HT-29 (cell line): ENCODE results near the gene FAM76A. TPM values are rescaled to one million over a fixed set of nuclear protein-coding genes. Genes with fewer than 3 reads are reported as not detected.
"Not testable (repeated sequence)": the region's sequence is repeated elsewhere in the genome, so short reads cannot be mapped to it uniquely, and the experiment has no call there.

Experiments
- DNase-seq: peaks from one replicate; pipeline ENCODE4 v3.0.0-alpha.2; 2015; ENCODE audit warnings: low spot score
- total RNA-seq: library from RNA; depleted of rRNA; stranded (reverse); fragments of >200 nt; shearing (Covaris generic); gene quantifications from 2 replicates; pipeline ENCODE4 v1.2.3, GENCODE V29; 2014; rRNA removed

Gene FAM76A
- total RNA-seq = 7.4 and 7.5 TPM in 2 replicates

GRCh38 chr1:27725374-27726172, at the start of gene FAM76A:
TSS of gene FAM76A (plus strand) at chr1:27725961. CDS start at chr1:27726081, 120 bp downstream.
- peak; percentile 99 for DNase-seq

DNA sequence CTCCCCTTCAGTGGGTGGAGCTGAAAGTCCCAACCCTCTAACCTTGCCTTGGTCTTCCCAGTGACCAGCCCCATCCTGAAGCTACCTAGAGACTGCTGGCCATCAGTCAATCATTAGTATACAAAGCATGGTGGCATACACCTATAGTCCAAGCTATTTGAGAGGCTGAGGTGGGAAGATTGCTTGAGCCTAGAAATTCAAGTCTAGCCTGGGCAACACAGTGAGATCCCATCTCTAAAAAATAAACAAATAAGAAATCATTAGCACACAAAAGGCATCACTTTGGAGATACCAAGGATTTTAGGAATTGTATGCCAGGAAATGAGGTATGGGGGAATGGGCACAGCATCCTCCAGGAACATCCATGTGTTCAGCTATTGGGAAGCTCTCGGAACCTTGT, 49.4 kb upstream of the FAM76A start:
- no peak for DNase-seq

- no peak for DNase-seq
Measured at GRCh38 chr1:27678747-27679146, 47.0 kb upstream of the FAM76A start.

DNA sequence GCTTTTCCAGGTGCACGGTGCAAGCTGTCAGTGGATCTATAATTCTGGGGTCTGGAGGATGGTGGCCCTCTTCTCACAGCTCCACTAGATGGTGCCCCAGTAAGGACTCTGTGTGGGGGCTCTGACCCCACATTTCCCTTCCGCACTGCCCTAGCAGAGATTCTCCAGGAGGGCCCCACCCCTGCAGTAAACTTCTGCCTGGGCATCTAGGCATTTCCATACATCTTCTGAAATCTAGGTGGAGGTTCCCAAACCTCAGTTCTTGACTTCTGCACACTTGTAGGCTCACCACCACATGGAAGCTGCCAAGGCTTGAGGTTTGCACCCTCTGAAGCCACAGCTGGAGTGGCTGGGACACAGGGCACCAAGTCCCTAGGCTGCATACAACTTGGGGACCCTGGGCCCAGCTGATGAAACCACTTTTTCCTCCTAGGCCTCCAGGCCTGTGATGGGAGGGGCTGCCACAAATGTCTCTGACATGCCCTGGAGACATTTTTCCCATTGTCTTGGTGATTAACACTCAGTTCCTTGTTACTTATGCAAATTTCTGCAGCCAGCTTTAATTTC, 45.5 kb upstream of the FAM76A start:
- DNase-seq = not testable (repeated sequence)

DNA sequence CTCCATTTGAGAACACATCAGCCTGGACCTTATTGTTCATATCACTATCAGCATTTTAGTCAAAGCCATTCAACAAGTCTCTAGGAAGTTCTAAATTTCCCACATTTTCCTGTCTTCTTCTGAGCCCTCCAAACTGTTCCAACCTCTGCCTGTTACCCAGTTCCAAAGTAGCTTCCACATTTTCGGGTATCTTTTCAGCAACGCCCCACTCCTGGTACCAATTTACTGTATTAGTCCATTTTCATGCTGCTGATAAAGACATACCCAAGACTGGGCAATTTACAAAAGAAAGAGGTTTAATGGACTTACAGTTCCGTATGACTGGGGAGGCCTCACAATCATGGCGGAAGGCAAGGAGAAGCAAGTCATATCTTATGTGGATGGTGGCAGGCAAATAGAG, 44.2 kb upstream of the FAM76A start:
- DNase-seq = not testable (repeated sequence)

DNA sequence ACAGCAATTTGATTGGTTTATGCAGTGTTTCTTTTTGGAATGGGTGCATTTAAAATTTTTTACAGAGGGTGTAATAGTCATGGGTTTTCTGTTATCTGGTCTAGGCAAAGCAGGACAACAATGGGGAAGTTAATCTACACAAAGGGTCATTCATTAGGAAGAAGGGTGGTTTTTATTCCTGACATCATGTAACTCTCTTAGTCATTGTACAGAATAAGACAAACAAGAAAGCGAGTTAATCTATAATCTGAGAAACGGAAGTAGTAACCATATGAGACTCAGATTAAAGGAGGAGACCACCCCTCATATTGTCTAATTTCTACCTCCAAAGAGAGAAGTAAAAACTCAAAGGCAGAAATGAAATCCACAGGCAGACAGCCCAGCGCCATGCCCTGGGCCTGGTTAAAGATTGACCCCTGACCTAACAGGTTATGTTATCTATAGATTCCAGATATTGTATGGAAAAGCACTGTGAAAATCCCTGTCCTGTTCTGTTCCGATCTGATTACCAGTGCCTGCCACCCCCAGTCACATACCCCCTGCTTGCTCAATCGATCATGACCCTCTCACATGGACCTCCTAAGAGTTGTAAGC, 43.3 kb upstream of the FAM76A start:
- DNase-seq = peak; percentile 52

- DNase-seq = no peak
Measured at GRCh38 chr1:27684176-27684575, 41.6 kb upstream of the FAM76A start.

DNA sequence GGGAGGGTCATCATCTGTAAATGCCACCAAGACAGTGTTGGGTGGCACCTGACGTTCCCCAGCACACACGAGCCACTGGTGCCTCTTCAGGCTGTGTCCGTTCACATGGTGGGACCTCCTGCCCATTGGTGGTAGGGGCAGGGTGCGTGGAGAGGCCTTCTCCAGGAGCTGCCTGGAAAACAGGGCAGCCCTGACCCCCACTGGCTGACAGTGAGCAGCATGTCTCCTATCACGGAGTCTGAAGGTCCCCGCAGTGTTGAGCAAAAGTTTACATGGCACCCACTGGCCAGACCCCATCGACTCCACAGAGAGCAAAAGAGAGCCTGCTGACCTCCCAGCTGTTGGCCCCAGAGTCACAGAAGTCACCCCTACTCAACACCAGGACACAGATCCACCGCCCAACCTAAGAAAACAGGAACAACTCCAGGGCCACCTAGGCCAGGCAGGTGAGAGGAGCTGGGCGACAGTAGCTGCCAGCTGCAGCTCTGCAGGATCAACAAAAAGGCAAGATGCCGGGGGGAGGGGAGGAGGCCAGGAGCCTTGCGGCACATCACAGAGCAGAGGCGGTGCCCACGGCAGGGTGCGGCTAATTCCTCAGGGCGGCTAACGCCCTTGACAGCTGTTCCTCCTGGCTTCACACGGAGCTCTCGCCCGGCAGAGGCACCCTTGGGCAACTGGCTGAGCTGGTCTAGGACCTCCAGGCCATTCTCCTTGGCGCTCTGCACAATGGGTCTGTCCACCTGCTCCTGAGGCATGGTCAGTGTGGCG, 39.4 kb upstream of the FAM76A start:
- peak; percentile 82 for DNase-seq

DNA sequence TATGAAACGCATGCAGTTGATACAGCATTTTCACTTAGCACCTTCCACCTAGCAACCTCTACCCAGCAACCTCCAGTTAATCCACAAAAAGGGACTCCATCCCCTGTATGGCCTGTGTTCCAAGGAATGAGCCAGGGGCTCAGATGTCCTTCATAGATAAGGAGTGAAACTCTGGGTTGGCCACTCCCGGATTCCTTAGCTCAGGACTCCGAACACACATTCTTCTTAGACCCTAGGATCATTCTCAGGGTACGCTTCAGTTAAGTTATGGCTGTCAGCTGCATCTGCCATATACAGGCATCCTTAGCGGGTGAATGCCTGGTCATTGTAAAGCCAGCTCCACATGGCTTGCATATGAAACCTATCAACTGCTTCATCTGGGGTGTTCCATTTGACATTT, 37.9 kb upstream of the FAM76A start:
- no peak for DNase-seq

- no peak for DNase-seq
Measured at GRCh38 chr1:27689423-27690173, 36.2 kb upstream of the FAM76A start.

DNA sequence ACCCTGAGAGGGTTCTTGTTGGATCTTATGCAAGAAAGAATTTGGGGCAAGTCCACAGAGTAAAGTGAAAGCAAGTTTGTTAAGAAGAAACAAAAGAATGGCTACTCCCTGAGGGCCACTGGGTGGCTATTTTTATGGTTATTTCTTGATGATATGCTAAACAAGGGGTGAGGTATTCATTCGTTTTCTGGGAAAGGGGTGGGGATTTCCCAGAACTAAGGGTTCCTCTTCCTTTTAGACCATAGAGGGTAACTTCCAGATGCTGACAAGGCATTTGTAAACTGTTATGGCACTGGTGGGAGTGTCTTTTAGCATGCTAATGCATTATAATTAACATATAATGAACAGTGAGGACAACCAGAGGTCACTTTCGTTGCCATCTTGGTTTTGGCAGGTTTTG, 35.6 kb upstream of the FAM76A start:
- no peak for DNase-seq

GRCh38 chr1:27696835-27697234, 28.9 kb upstream of the FAM76A start:
- not testable (repeated sequence) for DNase-seq

GRCh38 chr1:27704958-27705357, 20.8 kb upstream of the FAM76A start:
- no peak for DNase-seq

- no peak for DNase-seq
Measured at GRCh38 chr1:27705545-27705944, 20.2 kb upstream of the FAM76A start.

DNA sequence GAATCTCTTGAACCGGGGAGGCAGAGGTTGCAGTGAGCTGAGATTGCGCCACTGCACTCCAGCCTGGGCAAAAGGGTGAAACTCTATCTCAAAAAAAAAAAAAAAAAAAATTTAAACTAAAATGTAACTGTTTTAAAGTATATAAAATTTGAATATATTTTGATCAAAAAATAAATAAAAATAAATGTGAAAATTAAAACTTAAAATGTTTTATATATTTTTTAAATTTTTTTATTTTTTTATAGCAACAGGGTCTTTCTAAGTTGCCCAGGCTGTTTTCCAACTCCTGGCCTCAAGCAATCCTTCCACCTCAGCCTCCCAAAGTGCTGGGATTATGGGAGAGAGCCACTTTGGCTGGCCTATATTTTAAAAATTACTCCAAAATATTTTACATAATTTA, 15.2 kb upstream of the FAM76A start:
- DNase-seq = no peak

DNA sequence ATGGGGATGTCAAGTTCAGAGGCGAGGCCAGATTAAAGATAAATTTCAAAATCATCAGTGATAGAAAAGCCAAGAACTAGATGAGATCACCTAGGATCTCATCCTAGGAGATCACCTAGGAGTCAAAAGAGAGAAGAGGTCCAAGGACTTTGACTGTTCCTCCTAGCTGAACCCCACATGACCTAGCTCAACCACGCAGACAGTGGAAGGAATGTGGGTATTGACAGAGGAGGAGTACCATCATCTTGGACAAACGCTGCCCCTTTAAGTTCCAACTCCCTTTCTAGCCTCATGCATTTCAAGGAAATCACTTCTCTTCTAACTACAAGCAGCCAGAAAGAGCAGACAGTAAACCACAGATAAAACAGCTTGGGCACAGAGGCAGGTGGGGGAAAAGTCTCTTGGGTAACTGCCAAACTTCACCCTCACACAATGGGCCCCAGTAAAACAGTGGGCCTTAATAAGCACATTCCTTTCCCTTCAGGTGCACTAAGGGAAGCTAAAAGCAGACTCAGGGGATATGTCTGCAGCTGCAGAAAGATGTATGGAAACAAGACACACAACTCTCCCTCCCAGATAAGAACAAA, 12.5 kb upstream of the FAM76A start:
- no peak for DNase-seq

DNA sequence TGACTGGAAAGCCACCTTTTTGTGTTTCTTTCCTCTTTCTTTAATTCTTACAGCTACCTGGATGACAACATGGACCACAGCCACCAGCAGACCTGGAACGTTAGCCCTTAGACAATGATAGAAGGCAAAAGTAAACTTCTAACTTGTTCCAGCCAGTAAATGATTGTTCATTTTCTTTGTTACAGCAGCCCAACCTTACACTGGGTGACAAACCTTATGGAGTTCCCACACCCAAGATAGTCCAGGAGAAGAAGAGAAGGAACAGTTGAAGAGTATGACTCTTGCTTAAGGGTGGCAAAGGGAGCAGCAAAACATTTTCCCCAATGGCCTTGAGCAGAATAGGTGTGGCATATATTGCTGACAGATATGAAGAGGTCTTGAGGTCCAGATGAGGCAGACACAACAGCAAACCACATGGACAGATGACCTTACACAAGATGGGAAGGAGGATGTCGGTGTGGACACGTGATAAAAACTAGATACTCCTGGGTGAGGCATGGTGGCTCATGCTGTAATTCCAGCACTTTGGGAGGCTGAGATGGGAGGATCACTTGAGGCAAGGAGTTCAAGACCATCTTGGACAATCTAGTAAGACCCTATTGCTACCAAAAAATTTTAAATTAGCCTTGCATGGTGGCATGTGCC, 11.8 kb upstream of the FAM76A start:
- DNase-seq = no peak

DNA sequence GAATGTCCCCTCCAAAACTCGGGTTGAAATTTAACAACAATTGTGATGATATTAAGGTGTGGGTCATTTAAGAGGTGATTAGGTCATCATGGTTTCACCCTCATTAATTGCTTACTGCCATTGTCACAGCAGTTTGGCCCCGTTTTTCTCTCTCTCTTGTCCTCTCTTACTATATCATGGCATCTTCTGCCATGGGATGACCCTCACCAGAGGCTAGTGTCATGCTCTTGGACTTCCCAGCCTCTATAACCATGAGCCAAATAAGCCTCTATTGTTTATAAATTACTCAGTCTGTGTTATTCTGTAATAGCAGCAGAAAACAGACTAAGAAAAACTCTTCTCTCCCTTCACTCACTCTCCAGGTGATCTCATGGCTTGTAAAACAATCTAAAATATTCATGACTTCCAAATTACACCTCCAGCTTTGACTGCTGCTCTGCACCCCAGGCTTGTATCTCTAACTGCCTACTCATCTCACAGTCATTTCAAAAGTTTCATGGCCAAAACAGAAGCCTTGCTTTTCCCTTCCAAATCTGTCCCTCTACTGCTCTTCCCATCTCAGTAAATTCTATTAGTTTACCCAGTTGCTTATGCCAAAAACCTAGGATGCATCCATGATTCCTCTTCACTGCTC, 9.4 kb upstream of the FAM76A start:
- DNase-seq = no peak

GRCh38 chr1:27719286-27720251, 6.2 kb upstream of the FAM76A start:
- DNase-seq = peak; percentile 47
